Thyroid gland (tissue), 4 donors: ENCODE data around the gene PTP4A2. TPM values are rescaled to one million over a fixed set of nuclear protein-coding genes. Genes with fewer than 3 reads are reported as not detected.

ENCODE experiments used
- DNase-seq, 2 donors: peaks; one replicate each; pipeline ENCODE4 v3.0.0-alpha.2; 2019
- H3K27ac ChIP-seq, 3 donors: fragments of 200-600 bp; sonication (generic); 1 replicate in 2 of 3; 2 replicates in 1 of 3; pipeline ENCODE4 v1.5.1; 2016 to 2019; ENCODE audit warnings: mild to moderate bottlenecking in 1 of 3, moderate library complexity in 1 of 3
- H3K27me3 ChIP-seq: fragments of 200-600 bp; sonication (generic); one replicate; pipeline ENCODE4 v1.5.1; 2019
- H3K36me3 ChIP-seq, 2 donors: fragments of 200-600 bp; sonication (generic); one replicate each; pipeline ENCODE4 v1.5.1; 2016 to 2019
- H3K4me1 ChIP-seq, 2 donors: fragments of 200-600 bp; sonication (generic); one replicate each; pipeline ENCODE4 v1.5.1; 2017 to 2019
- H3K4me3 ChIP-seq, 3 donors: fragments of 200-600 bp; sonication (generic); replicated peaks in 1 of 3; 1 replicate in 2 of 3; 2 replicates in 1 of 3; pipeline ENCODE4 v1.5.1; 2016; ENCODE audit warnings: mild to moderate bottlenecking in 1 of 3
- H3K9me3 ChIP-seq: fragments of 200-600 bp; sonication (generic); one replicate; pipeline ENCODE4 v1.5.1; 2017
- POLR2A ChIP-seq, 2 donors: fragments of 450-650 bp; IDR thresholded peaks; one replicate each; pipeline ENCODE4 v1.6.1; 2017; ENCODE audit warnings: antibody characterized with exemption in 2 of 2, mild to moderate bottlenecking in 2 of 2, moderate library complexity in 1 of 2
- WGBS, 2 donors: methylation state at CpG; one replicate each; pipeline ENCODE4 v1.1.5; 2017; 5-methylcytosine and 5-hydroxymethylcytosine counted together
- intact Hi-C: fragments of 100-400 bp; cut with DNase I; formaldehyde crosslinking; loops from one replicate; pipeline ENCODE4 v1.15.1; 2023
- total RNA-seq, 4 donors: library from RNA; depleted of rRNA; stranded (reverse); fragments of >200 nt; gene quantifications; one replicate each; pipeline ENCODE4 v1.2.3, GENCODE V29; 2016
- TF ChIP-seq, protein P1 (sequence below), 6 experiments: fragments of 200-600 bp in 3 of 6; fragments of 450-650 bp in 3 of 6; sonication (generic) in 3 of 6; IDR thresholded peaks; one replicate each; pipeline ENCODE4 v1.5.1; 2016 to 2019; ENCODE audit warnings: antibody characterized with exemption in 6 of 6, mild to moderate bottlenecking in 2 of 6, inconsistent platforms in 1 of 6, moderate library complexity in 1 of 6

Gene PTP4A2
- total RNA-seq, 4 donors from 2014 or later, result 204 to 507 (median 328) TPM

DNA sequence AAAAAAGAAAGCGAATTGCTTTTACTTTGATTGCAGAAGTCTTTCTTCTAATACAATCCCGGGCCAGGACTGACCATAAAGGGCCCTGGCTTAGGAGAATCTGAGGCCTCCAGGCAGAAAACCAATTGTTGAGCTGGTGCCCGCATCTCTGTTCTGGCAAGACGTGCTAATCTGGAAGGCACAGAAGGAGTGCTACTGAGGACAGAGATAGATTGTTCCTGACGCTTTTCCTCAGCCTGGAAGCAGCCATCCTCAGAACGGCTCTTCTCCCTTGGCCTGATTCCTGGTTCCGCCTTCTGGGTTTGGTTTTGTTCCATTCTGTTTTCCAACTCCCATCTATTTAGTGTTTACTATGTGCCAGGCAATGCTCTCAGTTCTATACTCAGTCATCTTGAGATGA is 77.6 kb downstream of the PTP4A2 start:
- intact Hi-C loops, result no loop called here
- no peaks in the 10 kb centered on the region for H3K27me3 ChIP-seq
- no peaks in the 10 kb centered on the region for H3K9me3 ChIP-seq
- H3K36me3 ChIP-seq, result no peaks in the 10 kb centered on the region
- no peak for DNase-seq
- TF ChIP-seq POLR2A (IDR thresholded peaks at IDR 0.05), result no peak
- TF ChIP-seq, protein P1, sequence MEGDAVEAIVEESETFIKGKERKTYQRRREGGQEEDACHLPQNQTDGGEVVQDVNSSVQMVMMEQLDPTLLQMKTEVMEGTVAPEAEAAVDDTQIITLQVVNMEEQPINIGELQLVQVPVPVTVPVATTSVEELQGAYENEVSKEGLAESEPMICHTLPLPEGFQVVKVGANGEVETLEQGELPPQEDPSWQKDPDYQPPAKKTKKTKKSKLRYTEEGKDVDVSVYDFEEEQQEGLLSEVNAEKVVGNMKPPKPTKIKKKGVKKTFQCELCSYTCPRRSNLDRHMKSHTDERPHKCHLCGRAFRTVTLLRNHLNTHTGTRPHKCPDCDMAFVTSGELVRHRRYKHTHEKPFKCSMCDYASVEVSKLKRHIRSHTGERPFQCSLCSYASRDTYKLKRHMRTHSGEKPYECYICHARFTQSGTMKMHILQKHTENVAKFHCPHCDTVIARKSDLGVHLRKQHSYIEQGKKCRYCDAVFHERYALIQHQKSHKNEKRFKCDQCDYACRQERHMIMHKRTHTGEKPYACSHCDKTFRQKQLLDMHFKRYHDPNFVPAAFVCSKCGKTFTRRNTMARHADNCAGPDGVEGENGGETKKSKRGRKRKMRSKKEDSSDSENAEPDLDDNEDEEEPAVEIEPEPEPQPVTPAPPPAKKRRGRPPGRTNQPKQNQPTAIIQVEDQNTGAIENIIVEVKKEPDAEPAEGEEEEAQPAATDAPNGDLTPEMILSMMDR (IDR thresholded peaks at IDR 0.05), result no peak
- H3K4me3 ChIP-seq, result no peak overlapping the region
- 83 to 85% methylated on average over 7 of the region's 7 CpGs for WGBS, 2 donors
- H3K27ac ChIP-seq, result no peak overlapping the region
- H3K4me1 ChIP-seq, result no peaks in the 10 kb centered on the region

DNA sequence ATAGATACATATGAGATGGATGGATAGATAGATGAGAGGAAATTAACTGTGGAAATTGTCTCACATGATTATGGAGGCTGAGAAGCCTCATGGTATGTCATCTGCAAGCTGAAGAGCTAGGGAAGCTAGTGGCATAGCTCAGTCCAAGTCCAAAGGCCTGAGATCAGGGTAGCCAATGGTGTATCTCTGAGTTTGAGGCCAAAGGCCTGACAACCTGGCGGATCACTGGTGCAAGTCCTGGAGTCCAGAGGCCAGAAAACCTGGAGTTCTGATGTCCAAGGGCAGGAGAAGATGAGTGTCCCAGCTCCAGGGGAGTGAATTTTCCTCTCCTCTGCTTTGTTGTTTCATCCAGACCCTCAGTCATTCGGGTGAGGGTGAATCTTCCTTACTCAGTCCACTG is 78.4 kb downstream of the PTP4A2 start:
- H3K4me3 ChIP-seq, result no peak overlapping the region
- H3K27ac ChIP-seq, result no peak overlapping the region
- H3K4me1 ChIP-seq, result no peaks in the 10 kb centered on the region
- no peaks in the 10 kb centered on the region for H3K9me3 ChIP-seq
- WGBS, 2 donors, result 97 to 100% methylated on average over 2 of the region's 2 CpGs
- H3K36me3 ChIP-seq, result no peaks in the 10 kb centered on the region
- intact Hi-C loops, result no loop called here
- TF ChIP-seq, protein P1 (IDR thresholded peaks at IDR 0.05), result no peak
- DNase-seq, result no peak
- H3K27me3 ChIP-seq, result no peaks in the 10 kb centered on the region

DNA sequence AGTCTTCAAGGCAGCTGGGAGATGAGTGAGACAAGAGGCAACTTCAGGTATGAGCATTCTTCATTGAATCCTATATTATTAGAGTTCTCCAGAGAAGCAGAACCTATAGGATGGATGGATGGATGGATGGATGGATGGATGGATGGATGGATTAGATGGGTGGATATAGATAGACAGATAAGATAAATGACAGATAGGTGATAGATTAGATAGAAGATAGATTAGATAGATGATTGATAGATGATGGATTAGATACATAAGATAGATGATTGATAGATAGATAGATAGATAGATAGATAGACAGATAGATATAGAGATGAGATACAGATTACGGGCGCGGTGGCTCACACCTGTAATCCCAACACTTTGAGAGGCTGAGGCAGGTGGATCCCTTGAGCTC is 79.1 kb downstream of the PTP4A2 start:
- no peak for TF ChIP-seq POLR2A (IDR thresholded peaks at IDR 0.05)
- TF ChIP-seq, protein P1 (IDR thresholded peaks at IDR 0.05), result no peak
- no peak for DNase-seq
- WGBS, 2 donors, result 97 to 99% methylated on average over 3 of the region's 3 CpGs
- H3K9me3 ChIP-seq, result no peaks in the 10 kb centered on the region
- intact Hi-C loops, result no loop called here
- no peak overlapping the region for H3K4me3 ChIP-seq
- H3K36me3 ChIP-seq, result no peaks in the 10 kb centered on the region
- no peaks in the 10 kb centered on the region for H3K27me3 ChIP-seq
- H3K4me1 ChIP-seq, result no peaks in the 10 kb centered on the region
- no peak overlapping the region for H3K27ac ChIP-seq

DNA sequence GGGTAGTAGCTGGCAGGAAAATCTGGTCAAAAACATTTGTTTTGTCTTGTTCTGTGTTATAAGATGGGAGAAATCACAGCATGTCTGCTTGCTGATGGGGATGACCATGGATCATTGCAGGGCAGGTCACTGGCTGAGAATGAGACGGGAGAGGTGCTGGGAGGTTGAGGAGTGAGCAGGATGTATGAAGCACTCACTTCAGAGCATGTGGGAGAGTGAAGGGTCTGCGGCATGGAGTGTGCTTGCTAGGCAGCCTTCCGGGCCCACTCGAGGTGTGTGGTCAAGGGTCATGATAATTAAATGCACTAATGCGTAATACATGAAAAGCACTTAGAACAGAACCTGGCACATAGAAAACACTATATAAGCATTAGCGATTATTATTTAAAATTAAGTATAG is 80.3 kb downstream of the PTP4A2 start:
- no peak for DNase-seq
- H3K27ac ChIP-seq, result no peak overlapping the region
- intact Hi-C loops, result no loop called here
- H3K36me3 ChIP-seq, result no peaks in the 10 kb centered on the region
- H3K27me3 ChIP-seq, result no peaks in the 10 kb centered on the region
- TF ChIP-seq, protein P1 (IDR thresholded peaks at IDR 0.05), result no peak
- TF ChIP-seq POLR2A (IDR thresholded peaks at IDR 0.05), result no peak
- H3K4me1 ChIP-seq, result no peaks in the 10 kb centered on the region
- no peaks in the 10 kb centered on the region for H3K9me3 ChIP-seq
- H3K4me3 ChIP-seq, result no peak overlapping the region
- 71 to 73% methylated on average over 6 of the region's 6 CpGs for WGBS, 2 donors

Other genes with a start within 250 kb of the PTP4A2 start
- gene COL16A1, start 234.4 kb downstream of the PTP4A2 start, total RNA-seq, result 100 to 1,000 TPM in 2 of 4 donors, 10 to 100 TPM in 2; 61.3 to 121 (median 97.1) TPM
- gene ADGRB2, start 174.0 kb downstream of the PTP4A2 start, total RNA-seq, result 10 to 100 TPM in 2 of 4 donors, 1 to 10 TPM in 2; 2.4 to 14.3 (median 9.8) TPM
- gene SPOCD1, start 122.3 kb downstream of the PTP4A2 start, total RNA-seq, result 1 to 10 TPM in 1 of 4 donors, under 1 TPM in 2, not detected in 1; 0.22 to 1.6 (median 0.96) TPM
- gene KHDRBS1, start 75.5 kb upstream of the PTP4A2 start, total RNA-seq, result 100 to 1,000 TPM in 1 of 4 donors, 10 to 100 TPM in 3; 71.9 to 107 (median 82.5) TPM
- gene TMEM39B, start 134.6 kb upstream of the PTP4A2 start, total RNA-seq, result 10 to 100 TPM in 2 of 4 donors, 1 to 10 TPM in 2; 7.6 to 12.8 (median 9.6) TPM
- 10 to 100 TPM; 44.6 to 62.8 (median 53.4) TPM for gene KPNA6, start 169.7 kb upstream of the PTP4A2 start, total RNA-seq
- gene TXLNA, start 241.3 kb upstream of the PTP4A2 start, total RNA-seq, result 10 to 100 TPM; 47.7 to 69.4 (median 60.6) TPM